Measurements from ENCODE around the gene INPP5E.

- TF ChIP-seq CTCF (IDR thresholded peaks at IDR 0.05) (no peak), POLR2A (IDR thresholded peaks at IDR 0.05) (no peak)
Measured at GRCh38 chr9:136380381-136380780, 59.3 kb downstream of the INPP5E start.
